DMS79 treated with DMSO at 0.1 percent for 48 hours (cell line): Measurements from ENCODE around the gene ADAM30.
A peak's percentile ranks its signal among the peaks of the same experiment; 100 is the strongest.
"Not testable (repeated sequence)": the region's sequence is repeated elsewhere in the genome, so short reads cannot be mapped to it uniquely, and the experiment has no call there.

Source experiments
- DNase-seq: peaks from one replicate; lab custom pipeline; 2025; lab: John Stamatoyannopoulos, UW

The ADAM30 gene

GRCh38 chr1:119873135-119874015, 22.9 kb downstream of the ADAM30 start:
- DNase-seq = no peak

GRCh38 chr1:119871881-119872280, 24.4 kb downstream of the ADAM30 start:
- DNase-seq = no peak

- DNase-seq = peak; percentile 57
These were observed 25.3 kb downstream of the ADAM30 start for GRCh38 chr1:119870917-119871596.

- no peak for DNase-seq
These were observed 26.3 kb downstream of the ADAM30 start for GRCh38 chr1:119869995-119870394.

- DNase-seq = no peak
These were observed 28.1 kb downstream of the ADAM30 start for GRCh38 chr1:119868176-119868575.

GRCh38 chr1:119866451-119866850, 29.9 kb downstream of the ADAM30 start:
- DNase-seq = no peak

- DNase-seq = no peak
These were observed 30.7 kb downstream of the ADAM30 start for GRCh38 chr1:119865627-119866026.

GRCh38 chr1:119862276-119862675, 34.0 kb downstream of the ADAM30 start:
- DNase-seq = no peak

GRCh38 chr1:119861547-119861946, 34.8 kb downstream of the ADAM30 start:
- no peak for DNase-seq

- DNase-seq = no peak
These were observed 36.7 kb downstream of the ADAM30 start for GRCh38 chr1:119859647-119860046.

- not testable (repeated sequence) for DNase-seq
These were observed 37.6 kb downstream of the ADAM30 start for GRCh38 chr1:119858556-119859214.

- DNase-seq = no peak
These were observed 38.2 kb downstream of the ADAM30 start for GRCh38 chr1:119858126-119858525.

- no peak for DNase-seq
These were observed 43.2 kb downstream of the ADAM30 start for GRCh38 chr1:119853155-119853554.

- DNase-seq = not testable (repeated sequence)
These were observed 52.1 kb downstream of the ADAM30 start for GRCh38 chr1:119844206-119844605.
